Stimulated activated CD4-positive, alpha-beta T cell treated with anti-CD3 and anti-CD28 coated beads, Interleukin-2, amount 100 ng/mL, for 24 hours (primary cell): ENCODE data around the gene EOLA1.
"Not testable (repeated sequence)": the region's sequence is repeated elsewhere in the genome, so short reads cannot be mapped to it uniquely, and the experiment has no call there.

Experiments
- DNase-seq, 2 donors: peaks; one replicate each; pipeline ENCODE4 v3.0.0-alpha.2; 2020

EOLA1 gene

DNA sequence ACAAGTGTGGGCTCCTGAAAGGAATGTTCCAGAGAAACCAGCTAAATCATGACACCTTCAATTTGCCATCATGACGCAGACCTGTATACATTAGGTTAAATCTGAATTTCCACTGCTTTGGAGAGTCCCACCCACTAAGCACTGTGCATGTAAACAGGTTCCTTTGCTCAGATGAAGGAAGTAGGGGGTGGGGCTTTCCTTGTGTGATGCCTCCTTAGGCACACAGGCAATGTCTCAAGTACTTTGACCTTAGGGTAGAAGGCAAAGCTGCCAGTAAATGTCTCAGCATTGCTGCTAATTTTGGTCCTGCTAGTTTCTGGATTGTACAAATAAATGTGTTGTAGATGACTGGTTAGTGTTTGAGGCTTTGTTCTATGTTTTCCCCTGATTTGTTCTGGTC, 6.2 kb downstream of the EOLA1 start:
- DNase-seq = not testable (repeated sequence)

DNA sequence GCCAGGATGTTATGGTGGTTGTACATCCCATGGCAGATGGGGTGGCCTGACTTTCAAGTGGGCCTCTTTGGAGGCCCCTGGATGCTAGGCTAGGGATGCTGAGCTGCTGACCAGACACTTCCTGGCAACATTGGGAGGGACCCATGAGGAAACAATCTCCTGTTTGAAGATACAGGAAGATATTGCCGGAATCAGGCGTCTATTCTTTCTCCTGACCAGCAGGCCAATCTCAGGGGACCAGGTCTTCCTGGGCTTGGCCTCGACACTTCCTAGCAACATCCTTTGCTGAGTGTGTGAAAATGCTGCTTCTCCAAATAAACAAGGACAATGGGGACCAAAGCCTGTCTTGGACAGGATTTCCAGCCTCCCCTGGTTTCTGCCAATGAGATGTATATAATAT, 7.0 kb downstream of the EOLA1 start:
- not testable (repeated sequence) for DNase-seq

DNA sequence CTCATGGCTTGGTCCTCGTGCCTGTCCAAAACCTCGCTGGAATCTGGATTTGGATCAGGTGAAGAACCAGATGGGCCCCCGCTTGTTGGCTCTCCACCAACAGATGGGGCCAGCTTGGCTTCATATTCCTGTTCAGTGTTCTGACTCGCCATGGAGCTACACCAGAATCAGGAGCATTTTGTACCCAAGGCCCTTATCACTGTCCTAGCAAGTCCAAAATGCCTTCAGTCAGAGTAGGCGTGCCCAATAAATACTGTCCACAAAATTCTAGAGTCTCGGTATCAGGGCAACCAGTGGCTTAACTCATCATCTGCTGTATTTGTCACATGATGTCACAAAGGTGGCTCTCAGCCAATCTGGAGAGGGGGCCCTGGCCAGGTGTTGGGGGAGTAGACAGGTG, 8.9 kb downstream of the EOLA1 start, which contains the start of gene HSFX3:
Gene HSFX3 (minus strand): TSS at position 224 of the 400 bp plus-strand sequence. CDS start 72 bp downstream, at position 152.
- DNase-seq = not testable (repeated sequence)

DNA sequence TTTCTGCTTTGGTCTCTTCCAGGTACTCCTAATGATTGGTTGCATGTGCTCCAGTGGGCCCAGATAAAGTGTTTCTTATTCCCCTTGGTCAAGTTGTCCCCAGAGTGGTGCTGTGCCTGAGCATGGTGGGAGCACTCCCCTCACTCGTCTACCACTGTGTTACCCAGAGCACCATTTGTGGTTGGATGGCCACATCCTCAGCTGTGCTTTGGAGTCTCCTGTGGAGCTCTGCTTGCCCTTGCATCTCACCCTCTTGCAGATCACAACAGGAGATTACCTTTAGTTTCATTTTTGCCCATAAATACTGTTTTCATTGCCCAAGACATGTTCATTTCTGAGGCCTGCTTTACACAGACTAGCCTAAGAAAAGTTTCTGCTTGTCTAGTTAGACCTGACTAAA, 9.6 kb downstream of the EOLA1 start:
- DNase-seq = not testable (repeated sequence)

DNA sequence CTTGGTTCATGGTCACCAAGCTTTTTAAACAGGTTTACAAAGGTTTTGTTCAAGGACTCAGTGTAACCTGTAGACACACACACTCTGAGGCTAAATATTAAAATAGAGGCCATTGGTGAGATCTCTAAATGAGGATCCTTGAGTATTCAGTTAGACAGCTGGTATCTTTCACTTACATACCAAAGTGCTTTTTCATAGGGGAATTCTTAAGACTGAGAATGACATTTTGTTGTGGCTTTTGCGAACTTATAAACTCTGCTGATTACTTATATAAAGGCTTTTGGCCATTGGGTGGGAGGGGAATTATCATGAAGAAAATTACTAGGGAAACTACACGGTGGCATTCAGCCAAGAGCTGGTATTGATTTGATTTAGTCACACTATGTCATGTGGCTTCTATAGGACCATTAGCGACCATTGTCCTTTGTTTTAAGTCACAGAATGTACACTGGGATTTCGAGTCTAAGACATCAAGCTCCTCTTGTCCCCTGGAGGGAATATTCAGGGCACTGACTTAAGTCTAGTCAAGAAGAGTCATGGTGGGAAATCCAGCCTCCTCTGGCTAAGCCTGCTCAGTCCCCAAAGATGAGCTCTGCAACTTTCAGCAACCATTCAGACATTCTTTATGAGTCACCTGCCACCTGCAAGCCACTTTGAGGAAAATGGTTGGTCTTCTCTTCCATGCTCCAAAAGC, 10.6 kb downstream of the EOLA1 start:
- not testable (repeated sequence) for DNase-seq

DNA sequence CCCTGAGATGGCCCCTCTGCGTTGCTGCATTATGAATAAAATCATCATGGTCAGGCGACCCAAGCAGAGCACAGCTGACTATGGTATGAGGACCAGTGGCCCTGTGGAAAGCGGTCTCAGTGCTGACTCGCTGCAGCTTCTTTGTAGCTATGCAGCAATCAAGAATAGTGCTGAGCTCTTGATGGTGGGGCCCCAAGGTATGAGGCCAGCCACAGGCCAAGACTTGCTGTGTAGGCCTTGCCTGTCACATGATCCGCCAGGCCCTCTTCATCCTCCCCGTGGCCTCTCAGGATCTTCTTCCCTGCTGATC, 11.1 kb downstream of the EOLA1 start:
- DNase-seq = not testable (repeated sequence)

DNA sequence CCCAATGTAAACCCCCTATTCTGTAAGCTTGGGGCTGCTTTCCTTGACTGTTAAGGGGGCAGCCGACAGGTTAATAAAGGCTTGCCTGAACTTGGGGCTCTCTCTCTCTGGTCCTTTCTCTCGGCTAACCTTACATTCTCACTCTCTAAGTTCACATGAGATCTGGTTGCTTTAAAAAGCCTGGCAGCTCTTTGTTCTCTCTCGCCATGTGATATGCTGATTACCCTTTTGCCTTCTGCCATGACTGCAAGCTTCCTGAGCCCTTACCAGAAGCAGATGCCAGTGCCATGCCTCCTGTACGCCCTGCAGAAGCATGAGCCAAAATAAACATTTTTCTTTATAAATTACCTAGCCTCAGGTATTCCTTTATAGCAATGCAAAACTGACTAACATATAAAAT, 14.4 kb downstream of the EOLA1 start:
- DNase-seq = not testable (repeated sequence)

DNA sequence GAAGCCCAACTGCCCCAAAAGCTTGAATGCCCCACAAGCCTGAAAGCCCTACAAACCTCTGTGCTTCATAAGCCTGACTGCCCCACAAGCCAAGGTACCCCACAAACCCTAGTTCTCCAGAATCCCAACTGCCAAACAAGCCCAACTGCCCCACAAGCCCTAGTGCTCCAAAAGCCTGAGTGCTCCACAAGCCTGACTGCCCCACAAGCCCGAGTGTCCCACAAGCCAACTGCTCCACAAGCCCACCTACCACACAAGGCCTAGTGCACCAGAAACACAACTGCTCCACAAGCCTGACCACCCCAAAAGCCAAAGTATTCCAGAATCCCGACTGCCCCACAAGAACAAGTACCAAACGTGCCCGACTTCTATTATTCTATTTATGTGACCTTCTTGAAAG, 22.5 kb downstream of the EOLA1 start:
- no peak for DNase-seq

DNA sequence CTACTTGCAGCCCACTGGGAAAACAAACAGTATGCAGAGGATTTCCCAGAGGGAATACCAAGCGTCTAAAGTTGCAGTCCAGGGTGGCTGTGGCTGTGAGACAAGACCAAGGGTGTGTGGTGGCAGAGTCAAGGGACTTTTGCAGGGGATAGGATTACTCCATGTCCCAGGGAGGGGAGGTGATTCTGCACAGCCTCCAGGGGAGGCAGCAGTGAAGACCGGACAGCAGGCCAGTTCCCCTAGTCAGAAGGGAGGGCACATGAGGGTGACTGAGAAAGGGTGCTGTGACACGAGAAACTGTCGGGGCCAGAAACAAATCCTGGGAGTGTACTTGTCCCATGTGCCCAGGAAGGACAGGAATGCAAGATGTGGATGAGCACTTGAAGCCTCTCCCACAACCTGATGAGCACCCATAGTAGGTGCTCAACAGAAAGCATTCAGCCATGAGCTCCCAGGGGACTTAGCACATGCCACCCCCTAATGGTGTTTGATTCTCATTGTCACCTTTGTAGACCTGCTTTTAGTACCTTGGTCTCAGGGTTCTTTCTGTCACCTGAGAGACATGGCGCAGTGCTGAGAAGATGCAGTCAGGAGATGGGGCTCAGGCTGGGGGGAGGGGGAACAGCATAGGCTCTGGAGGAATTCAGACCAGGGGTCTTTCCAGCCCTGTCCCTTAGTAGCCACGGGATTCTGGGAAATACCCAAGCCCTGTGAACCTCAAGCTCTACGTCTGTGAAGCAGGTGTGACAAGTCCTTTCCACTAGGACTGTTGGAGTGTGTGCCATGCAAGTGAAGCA, 27.0 kb downstream of the EOLA1 start:
- DNase-seq = no peak

DNA sequence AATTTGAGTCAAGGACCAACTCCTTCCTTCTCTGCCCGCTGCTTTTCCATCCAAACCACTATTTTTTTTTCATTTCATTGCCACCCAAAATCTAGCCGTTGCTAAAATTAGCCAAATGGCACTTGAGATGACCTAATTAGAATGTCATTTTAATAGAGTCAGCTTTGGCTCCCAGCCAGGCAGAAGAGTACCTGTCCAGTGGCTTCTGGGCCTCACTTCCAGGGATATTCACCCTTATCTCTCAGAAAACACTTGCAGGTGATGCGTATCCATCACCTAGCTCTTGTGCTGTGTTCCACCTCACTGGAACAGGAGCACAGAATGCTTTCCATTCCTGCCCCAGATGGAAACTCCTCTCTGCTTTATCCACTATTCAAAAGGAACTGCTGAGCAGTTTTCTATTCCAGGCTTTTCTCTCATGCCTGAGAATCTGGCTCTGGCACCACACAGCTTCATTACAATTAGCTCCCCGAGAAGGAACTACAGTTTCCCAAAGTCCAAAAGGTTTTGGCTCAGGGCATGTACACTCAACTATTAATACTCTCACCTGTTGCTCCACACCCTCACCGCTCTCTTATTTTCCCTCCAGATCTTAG, 28.0 kb downstream of the EOLA1 start:
- DNase-seq = no peak

DNA sequence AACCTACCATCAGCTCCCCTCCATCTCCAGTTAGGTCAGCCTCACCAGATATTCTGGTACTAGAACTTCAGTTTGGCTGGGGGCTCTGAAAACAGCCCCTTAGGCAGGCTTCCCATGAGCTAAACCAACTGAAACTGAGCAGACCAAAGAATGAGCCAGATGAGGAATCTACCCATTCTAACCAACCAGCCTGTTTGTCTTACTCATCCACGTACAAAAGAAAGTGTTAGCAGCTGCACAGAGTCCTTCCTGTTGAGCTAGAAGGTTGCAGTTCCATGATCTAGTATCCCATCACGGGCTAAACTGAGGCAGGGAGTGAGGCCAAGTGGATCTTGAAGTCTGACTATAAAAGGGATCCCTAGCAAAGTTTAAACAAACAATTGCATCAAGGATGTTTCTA, 29.0 kb downstream of the EOLA1 start:
- no peak for DNase-seq

DNA sequence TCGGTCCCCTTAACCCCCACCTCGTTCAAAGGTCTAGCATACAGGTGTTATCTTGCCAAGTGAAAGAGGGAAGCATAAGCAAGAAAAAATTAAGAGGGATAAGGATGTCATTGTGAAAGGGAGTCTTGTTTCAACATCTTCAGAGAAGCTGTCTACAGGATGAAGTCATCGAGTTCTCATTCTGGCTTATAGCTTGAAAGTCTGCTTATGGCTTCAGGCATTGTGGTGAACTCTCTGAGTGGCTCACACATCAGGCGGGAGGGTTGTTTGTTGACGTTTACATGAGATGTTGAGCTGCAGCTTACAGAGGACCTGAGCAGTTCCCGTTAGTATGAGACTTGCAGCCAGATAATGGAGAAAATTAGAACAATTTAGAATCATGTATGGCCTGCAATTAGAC, 29.9 kb downstream of the EOLA1 start:
- DNase-seq = no peak

DNA sequence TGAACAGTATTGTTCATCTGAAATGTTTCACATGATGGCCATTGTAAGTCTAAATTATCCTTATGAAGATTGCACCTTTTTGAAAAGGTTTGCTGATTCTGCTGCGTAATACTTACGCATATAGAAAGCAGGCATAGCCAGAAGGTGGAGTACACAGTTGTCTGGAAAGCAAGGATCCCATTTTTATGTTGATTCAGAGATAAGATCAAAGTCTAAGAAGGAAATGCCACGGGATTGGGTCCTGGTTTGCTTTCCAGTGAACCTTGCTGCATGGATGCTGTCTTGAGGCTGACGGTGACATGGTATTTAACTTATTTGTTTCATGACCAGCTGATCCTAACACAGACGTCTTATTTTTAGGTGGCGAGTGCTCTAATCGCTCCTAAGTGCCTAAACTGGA, 31.0 kb downstream of the EOLA1 start:
- DNase-seq = no peak

DNA sequence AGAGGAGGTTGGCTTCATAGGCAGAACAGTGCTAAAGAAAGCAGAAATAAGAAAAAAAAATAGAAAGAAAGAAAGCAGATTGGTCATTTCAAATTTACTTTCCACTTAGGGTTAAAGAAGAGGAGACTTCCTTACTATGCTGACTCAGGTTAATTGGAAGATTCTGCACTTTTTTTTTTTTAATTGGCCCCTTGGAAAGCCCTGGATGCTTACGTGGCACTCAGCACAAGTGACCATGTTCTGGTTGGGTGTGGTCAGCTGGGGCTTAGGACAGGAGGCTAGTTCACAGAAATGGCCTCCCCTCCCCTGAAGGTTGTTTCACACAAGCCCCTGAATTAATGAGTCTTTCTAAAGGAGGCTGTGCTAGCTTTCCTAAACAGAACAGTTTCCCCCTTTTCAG, 31.9 kb downstream of the EOLA1 start:
- no peak for DNase-seq

DNA sequence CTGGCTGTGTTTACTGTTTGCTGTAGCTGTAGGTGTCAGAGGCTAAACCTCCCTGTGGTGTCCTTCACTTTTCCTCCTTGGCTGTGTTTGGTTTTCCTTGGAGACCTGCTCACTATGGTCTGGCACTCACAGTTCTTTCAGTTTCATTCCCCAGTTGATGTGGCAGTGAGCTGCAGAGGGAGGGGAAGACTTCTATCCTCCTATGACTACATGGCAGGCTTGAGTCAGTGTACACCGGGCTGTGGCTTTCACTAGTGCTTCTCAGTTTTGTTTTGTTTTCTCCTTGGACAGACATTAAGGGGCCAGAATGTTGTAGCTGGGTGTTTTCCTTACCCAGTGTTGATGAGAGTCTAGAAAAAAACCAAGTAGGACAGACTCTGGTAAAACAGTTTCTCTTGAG, 32.6 kb downstream of the EOLA1 start:
- not testable (repeated sequence) for DNase-seq

DNA sequence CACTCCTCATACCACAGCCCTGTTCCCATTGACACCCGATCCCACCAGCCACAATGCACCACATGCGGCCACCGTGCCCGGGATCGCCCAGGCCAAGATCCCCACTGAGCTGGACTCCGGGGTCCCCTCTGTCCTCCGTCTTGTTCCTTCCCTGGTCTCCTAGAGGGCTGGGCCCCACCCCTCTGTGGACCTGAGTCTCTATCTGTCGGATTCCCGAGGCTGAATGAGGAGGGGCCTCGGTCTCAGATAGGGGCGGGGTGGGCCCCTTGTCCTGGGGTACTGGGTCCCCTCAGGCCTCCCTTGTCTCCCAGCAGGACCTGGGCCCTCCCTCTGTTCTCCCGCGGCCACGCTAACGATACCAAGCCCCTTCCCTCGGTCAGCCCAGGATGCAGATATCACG, 44.8 kb downstream of the EOLA1 start:
- DNase-seq = not testable (repeated sequence)

DNA sequence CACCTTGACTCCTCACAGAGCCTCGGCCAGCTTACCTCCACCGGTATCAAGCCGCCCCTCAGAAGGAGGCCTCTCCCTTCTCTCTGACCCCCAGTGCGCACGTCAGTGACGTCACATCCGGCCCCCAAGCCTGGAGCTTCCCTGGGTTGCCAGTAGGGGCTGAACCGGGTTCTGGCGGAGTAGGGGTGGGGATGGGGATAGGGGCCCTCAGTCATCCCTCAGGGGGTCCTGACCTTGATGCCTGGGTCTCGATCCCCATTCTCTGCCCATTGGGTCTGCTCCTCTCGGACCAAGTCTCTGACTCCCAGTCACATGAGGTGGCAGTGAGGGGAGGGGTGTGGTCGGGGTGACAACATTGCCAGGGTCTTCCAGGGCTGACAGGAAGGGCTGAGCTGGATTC, 46.5 kb downstream of the EOLA1 start, which contains the start of gene MAGEA9B:
Gene MAGEA9B (minus strand): TSS at position 101 of the 400 bp plus-strand sequence. CDS start 4,280 bp downstream, outside the sequence.
- not testable (repeated sequence) for DNase-seq

DNA sequence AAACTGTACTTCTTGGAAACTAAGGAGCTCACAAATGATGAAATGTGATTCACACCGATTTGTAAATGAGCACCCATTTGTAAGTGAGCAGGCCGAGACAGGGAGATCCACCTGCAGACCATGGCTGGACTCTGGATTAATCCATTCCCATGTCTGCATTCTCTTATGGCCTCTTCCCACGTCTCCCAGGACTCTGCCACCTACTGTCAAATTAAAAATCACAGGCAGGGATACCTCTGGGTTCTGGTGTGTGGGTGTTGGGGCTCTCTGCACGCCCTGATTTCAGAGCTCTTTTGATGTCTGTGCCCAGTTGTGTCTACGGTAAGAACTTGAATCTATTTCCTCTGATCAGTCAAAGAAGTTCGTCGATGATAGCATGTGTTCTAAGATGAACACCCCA, 50.2 kb downstream of the EOLA1 start:
- not testable (repeated sequence) for DNase-seq

DNA sequence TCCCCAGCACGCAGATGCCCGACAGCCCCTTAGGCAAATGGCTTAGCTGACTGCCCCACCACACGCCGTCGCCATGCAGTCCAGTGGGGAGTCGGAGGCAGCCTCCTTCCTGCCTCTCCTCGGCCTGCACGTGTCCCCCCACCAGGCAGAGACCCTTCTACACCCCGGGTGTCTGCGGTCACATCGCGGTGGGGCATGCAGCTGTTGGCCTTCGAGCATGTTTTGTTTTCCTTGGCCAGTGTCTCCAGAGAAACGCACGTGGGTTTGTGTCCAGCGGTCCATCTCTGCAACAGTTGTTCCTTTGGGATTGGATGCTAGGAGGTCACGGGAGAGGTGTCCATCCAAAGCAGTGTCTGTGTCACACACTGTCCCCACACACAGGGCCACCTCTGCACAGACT, 54.4 kb downstream of the EOLA1 start, which contains the start of gene HSFX2:
Gene HSFX2 (minus strand): TSS at position 101 of the 400 bp plus-strand sequence. CDS start 614 bp downstream, outside the sequence.
- not testable (repeated sequence) for DNase-seq

DNA sequence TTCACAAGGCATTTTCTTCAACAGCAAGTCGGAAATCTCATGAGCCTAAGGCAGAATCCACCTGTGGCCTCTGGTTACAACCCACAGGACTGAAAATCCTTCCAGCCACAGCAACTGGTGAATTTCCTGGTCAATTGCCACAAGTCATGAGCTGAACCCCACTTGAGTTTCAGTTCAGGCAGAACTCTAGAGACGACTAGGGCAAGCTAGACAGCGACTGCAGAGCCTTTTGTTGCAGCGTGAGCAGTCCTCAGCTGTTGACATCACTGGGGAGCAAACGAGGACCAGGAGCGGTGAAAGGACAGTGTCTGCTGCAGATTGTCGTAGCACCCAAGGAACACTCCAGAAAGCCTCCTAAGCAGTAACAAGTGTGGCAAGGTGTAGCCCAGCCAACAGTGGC, 55.1 kb downstream of the EOLA1 start:
- DNase-seq = not testable (repeated sequence)
